Measurements from ENCODE around the gene KCNC3. TPM values are rescaled to one million over a fixed set of nuclear protein-coding genes. Genes with fewer than 3 reads are reported as not detected.
A peak's percentile ranks its signal among the peaks of the same experiment; 100 is the strongest.

KCNC3 gene
- polyA plus RNA-seq, 1 donor from 2014 or later: 0.97 TPM

- no peaks in the 10 kb centered on the region for H3F3A ChIP-seq (ENCODE audit: insufficient read depth, low read length, poor library complexity, severe bottlenecking)
- H3K9ac ChIP-seq (ENCODE audit: low read length): no peak overlapping the region
- peaks cover 18% of the 10 kb centered on the region for H3K27me3 ChIP-seq (ENCODE audit: insufficient read depth, low read depth, low read length)
Measured at GRCh38 chr19:50328873-50329145, 368 bp downstream of the KCNC3 start.

GRCh38 chr19:50328224-50328872 is 829 bp downstream of the KCNC3 start:
- H2AFZ ChIP-seq (ENCODE audit: low read depth, low read length): no peak overlapping the region
- H3K36me3 ChIP-seq (ENCODE audit: insufficient read depth, low read length): no peaks in the 10 kb centered on the region
- no peaks in the 10 kb centered on the region for H3K9me2 ChIP-seq (ENCODE audit: insufficient read depth, low read length)
- H3K27ac ChIP-seq (ENCODE audit: low read length): no peak overlapping the region
- no peaks in the 10 kb centered on the region for H3K79me2 ChIP-seq (replicated peaks; ENCODE audit: insufficient read depth, low read length)
- TF ChIP-seq TAF1 (IDR thresholded peaks at IDR 0.05; ENCODE audit: low read depth) (no peak), EZH2 (IDR thresholded peaks at IDR 0.05; ENCODE audit: borderline replicate concordance, insufficient read depth, low read length, poor library complexity, severe bottlenecking) (no peak), MXI1 (conservative IDR thresholded peaks at IDR 0.05; ENCODE audit: poor library complexity, severe bottlenecking) (peak; percentile 77), SMC3 (conservative IDR thresholded peaks at IDR 0.05; ENCODE audit: poor library complexity) (no peak), CTCF (IDR thresholded peaks at IDR 0.05; ENCODE audit: poor library complexity, severe bottlenecking) (peak; percentile 47), POLR2AphosphoS5 (IDR thresholded peaks at IDR 0.05) (no peak)
- H3K27me3 ChIP-seq (ENCODE audit: insufficient read depth, low read depth, low read length): peaks cover 18% of the 10 kb centered on the region
- H3K4me3 ChIP-seq (ENCODE audit: low read length): peak overlapping the region; percentile 75
- no peaks in the 10 kb centered on the region for H4K20me1 ChIP-seq (ENCODE audit: insufficient read depth)
- H3K9ac ChIP-seq (ENCODE audit: low read length): peak overlapping the region; percentile 63
- H3F3A ChIP-seq (ENCODE audit: insufficient read depth, low read length, poor library complexity, severe bottlenecking): no peaks in the 10 kb centered on the region
- no peak overlapping the region for H3K4me2 ChIP-seq (ENCODE audit: low read length)
- no peaks in the 10 kb centered on the region for H3K9me3 ChIP-seq (ENCODE audit: low read length)

More at GRCh38 chr19:50328873-50329145, 368 bp downstream of the KCNC3 start:
- no peaks in the 10 kb centered on the region for H3K79me2 ChIP-seq (replicated peaks; ENCODE audit: insufficient read depth, low read length)
- no peak overlapping the region for H3K27ac ChIP-seq (ENCODE audit: low read length)
- H3K4me3 ChIP-seq (ENCODE audit: low read length): peak overlapping the region; percentile 75
- no peak for TF ChIP-seq MXI1 (conservative IDR thresholded peaks at IDR 0.05; ENCODE audit: poor library complexity, severe bottlenecking)
- TF ChIP-seq POLR2AphosphoS5 (IDR thresholded peaks at IDR 0.05): peak; percentile 78
- peak; percentile 52 for TF ChIP-seq REST (IDR thresholded peaks at IDR 0.05; ENCODE audit: borderline replicate concordance)
- H2AFZ ChIP-seq (ENCODE audit: low read depth, low read length): no peak overlapping the region
- H3K36me3 ChIP-seq (ENCODE audit: insufficient read depth, low read length): no peaks in the 10 kb centered on the region
- H4K20me1 ChIP-seq (ENCODE audit: insufficient read depth): no peaks in the 10 kb centered on the region
- no peaks in the 10 kb centered on the region for H3K9me3 ChIP-seq (ENCODE audit: low read length)
- H3K4me2 ChIP-seq (ENCODE audit: low read length): no peak overlapping the region
- no peaks in the 10 kb centered on the region for H3K9me2 ChIP-seq (ENCODE audit: insufficient read depth, low read length)
